Smooth muscle cell (in vitro differentiated cells): Measurements from ENCODE around the gene CATSPERB. TPM values are rescaled to one million over a fixed set of nuclear protein-coding genes. Genes with fewer than 3 reads are reported as not detected.

Experiments used
- DNase-seq: peaks from one replicate; lab custom pipeline; 2025; ENCODE audit not compliant: unreplicated experiment; lab: John Stamatoyannopoulos, UW
- H2AFZ ChIP-seq: fragments of 200-600 bp; sonication (generic); 2 replicates; pipeline ENCODE4 v1.6.0; 2016; ENCODE audit warnings: antibody characterized with exemption, low read depth, mild to moderate bottlenecking
- H3F3A ChIP-seq: fragments of 200-600 bp; sonication (generic); 2 replicates; pipeline ENCODE4 v1.6.0; 2017; ENCODE audit warnings: antibody characterized with exemption, low read depth
- H3K27ac ChIP-seq: fragments of 200-600 bp; sonication (generic); 2 replicates; pipeline ENCODE4 v1.5.1; 2016; ENCODE audit warnings: low read depth, mild to moderate bottlenecking
- H3K27me3 ChIP-seq: fragments of 200-600 bp; sonication (generic); 2 replicates; pipeline ENCODE4 v1.6.1; 2016; ENCODE audit warnings: low read depth, mild to moderate bottlenecking
- H3K36me3 ChIP-seq: fragments of 200-600 bp; sonication (generic); 2 replicates; pipeline ENCODE4 v1.5.1; 2016; ENCODE audit warnings: low read depth
- H3K4me1 ChIP-seq: fragments of 200-600 bp; sonication (generic); 2 replicates; pipeline ENCODE4 v1.5.1; 2016; ENCODE audit warnings: low read depth
- H3K4me2 ChIP-seq: fragments of 200-600 bp; sonication (generic); 2 replicates; pipeline ENCODE4 v1.6.0; 2016; ENCODE audit warnings: mild to moderate bottlenecking
- H3K4me3 ChIP-seq: fragments of 200-600 bp; sonication (generic); 2 replicates; pipeline ENCODE4 v1.5.1; 2016; ENCODE audit warnings: mild to moderate bottlenecking
- H3K79me2 ChIP-seq: fragments of 200-600 bp; sonication (generic); 2 replicates; pipeline ENCODE4 v1.6.0; 2016; ENCODE audit warnings: low read depth, mild to moderate bottlenecking
- H3K9ac ChIP-seq: fragments of 200-600 bp; sonication (generic); 2 replicates; pipeline ENCODE4 v1.6.0; 2016; ENCODE audit warnings: low read depth
- H3K9me3 ChIP-seq: fragments of 200-600 bp; sonication (generic); replicated peaks from 2 replicates; pipeline ENCODE4 v1.5.1; 2016; ENCODE audit warnings: low read depth
- H4K20me1 ChIP-seq: fragments of 200-600 bp; sonication (generic); 2 replicates; pipeline ENCODE4 v1.6.0; 2016; ENCODE audit warnings: low read depth
- WGBS: methylation state at CpG from one replicate; pipeline ENCODE4 v1.1.7; 2016; ENCODE audit warnings: low lambda C conversion rate; 5-methylcytosine and 5-hydroxymethylcytosine counted together
- polyA plus RNA-seq: library from polyadenylated mRNA; unstranded; fragments of >200 nt; fragmentation: Nextera tagmentation; extraction: Ambion mirVana; gene quantifications from 2 replicates; pipeline ENCODE4 v1.2.1, GENCODE V29; 2016
- total RNA-seq: library from RNA; depleted of rRNA; stranded (reverse); fragments of >200 nt; gene quantifications from 2 replicates; pipeline ENCODE4 v1.2.3, GENCODE V29; 2014
- TF ChIP-seq, protein P1 (sequence below): fragments of 200-600 bp; sonication (generic); IDR thresholded peaks from 2 replicates; pipeline ENCODE4 v1.5.1; 2017; ENCODE audit warnings: borderline replicate concordance, mild to moderate bottlenecking, antibody characterized with exemption; ENCODE audit not compliant: insufficient read depth, poor library complexity, severe bottlenecking

Gene CATSPERB
- total and polyA plus RNA-seq, 2 experiments from 2014 or later: 0.18 TPM; not detected in 1

DNA sequence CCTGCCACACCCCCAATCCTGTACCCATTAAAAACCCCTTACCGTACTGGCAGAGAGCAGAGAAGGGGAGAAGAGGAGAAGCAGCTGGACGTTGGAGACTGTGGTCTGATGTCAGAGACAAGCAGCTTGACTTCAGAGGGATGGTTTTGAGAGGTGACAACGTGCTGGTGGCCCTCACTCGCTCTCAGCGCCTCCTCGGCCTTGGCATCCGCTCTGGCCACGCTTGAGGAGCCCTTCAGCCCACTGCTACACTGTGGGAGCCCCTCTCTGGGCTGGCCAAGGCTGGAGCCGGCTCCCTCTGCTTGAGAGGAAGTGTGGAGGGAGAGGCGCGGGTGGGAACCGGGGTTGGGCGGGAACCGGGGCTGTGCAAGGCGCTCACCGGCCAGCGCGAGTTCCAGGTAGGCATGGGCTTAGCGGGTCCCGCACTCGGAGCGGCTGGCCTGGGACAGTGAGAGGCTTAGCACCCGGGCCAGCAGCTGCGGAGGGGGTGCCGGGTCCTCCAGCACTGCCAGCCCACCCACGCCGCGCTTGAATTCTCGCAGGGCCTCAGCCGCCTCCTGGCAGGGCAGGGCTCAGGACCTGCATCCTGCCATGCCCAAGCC is 154.2 kb downstream of the CATSPERB start:
- Histone ChIP-seq H3K36me3 (no peaks in the 10 kb centered on the region), H3F3A (no peaks in the 10 kb centered on the region), H3K9me3 (no peaks in the 10 kb centered on the region), H3K27me3 (peaks cover 11% of the 10 kb centered on the region), H3K4me1 (no peaks in the 10 kb centered on the region), H3K79me2 (no peaks in the 10 kb centered on the region), H4K20me1 (no peaks in the 10 kb centered on the region), H3K9ac (no peak overlapping the region), H3K4me3 (no peak overlapping the region), H3K4me2 (no peak overlapping the region), H3K27ac (no peak overlapping the region), H2AFZ (no peak overlapping the region)
- no peak for DNase-seq
- 92% methylated on average over 11 of the region's 30 CpGs for WGBS
- TF ChIP-seq, protein P1, sequence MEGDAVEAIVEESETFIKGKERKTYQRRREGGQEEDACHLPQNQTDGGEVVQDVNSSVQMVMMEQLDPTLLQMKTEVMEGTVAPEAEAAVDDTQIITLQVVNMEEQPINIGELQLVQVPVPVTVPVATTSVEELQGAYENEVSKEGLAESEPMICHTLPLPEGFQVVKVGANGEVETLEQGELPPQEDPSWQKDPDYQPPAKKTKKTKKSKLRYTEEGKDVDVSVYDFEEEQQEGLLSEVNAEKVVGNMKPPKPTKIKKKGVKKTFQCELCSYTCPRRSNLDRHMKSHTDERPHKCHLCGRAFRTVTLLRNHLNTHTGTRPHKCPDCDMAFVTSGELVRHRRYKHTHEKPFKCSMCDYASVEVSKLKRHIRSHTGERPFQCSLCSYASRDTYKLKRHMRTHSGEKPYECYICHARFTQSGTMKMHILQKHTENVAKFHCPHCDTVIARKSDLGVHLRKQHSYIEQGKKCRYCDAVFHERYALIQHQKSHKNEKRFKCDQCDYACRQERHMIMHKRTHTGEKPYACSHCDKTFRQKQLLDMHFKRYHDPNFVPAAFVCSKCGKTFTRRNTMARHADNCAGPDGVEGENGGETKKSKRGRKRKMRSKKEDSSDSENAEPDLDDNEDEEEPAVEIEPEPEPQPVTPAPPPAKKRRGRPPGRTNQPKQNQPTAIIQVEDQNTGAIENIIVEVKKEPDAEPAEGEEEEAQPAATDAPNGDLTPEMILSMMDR: no peak

DNA sequence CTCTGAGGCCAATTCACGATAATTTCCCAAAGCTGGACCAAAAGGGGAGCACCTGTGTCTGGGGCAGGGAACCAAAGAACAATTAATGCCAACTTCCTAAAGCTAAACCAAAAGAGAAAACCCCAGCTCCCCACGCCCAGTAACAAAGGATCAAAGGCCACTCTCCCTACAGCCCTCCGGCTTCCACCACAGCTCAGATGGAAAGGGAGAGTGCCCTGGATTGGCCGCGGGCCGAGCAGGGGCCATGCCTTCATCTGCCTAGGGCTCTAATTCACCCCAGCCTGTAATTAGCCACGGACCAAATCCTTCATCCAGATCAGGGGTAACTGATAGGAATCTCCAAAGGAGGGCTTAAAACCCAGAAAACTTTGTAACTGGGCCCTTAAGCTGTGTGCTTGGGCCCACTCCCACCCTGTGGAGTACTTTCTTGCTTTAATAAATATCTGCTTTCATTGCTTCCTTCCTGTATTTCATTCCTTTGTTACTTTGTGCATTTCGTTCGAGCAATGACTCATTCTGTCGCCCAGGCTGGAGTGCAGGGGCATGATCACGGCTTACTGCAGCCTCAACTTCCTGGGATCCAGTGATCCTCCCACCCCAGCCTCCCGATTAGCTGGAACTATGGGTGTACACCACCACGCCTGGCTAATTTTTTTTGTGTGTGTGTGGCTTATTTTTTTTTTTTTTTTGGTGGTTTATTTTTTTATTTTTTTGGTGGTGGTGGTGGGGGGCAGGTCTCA is 156.2 kb downstream of the CATSPERB start:
- Histone ChIP-seq H3K79me2 (no peaks in the 10 kb centered on the region), H3K9me3 (no peaks in the 10 kb centered on the region), H3K36me3 (no peaks in the 10 kb centered on the region), H4K20me1 (no peaks in the 10 kb centered on the region), H3K4me2 (no peak overlapping the region), H3K27ac (no peak overlapping the region), H3F3A (no peaks in the 10 kb centered on the region), H3K4me3 (no peak overlapping the region), H2AFZ (no peak overlapping the region), H3K9ac (no peak overlapping the region), H3K27me3 (peaks cover 11% of the 10 kb centered on the region), H3K4me1 (no peaks in the 10 kb centered on the region)
- TF ChIP-seq, protein P1: no peak
- DNase-seq: no peak
- WGBS: 55% methylated on average over 13 of the region's 13 CpGs

DNA sequence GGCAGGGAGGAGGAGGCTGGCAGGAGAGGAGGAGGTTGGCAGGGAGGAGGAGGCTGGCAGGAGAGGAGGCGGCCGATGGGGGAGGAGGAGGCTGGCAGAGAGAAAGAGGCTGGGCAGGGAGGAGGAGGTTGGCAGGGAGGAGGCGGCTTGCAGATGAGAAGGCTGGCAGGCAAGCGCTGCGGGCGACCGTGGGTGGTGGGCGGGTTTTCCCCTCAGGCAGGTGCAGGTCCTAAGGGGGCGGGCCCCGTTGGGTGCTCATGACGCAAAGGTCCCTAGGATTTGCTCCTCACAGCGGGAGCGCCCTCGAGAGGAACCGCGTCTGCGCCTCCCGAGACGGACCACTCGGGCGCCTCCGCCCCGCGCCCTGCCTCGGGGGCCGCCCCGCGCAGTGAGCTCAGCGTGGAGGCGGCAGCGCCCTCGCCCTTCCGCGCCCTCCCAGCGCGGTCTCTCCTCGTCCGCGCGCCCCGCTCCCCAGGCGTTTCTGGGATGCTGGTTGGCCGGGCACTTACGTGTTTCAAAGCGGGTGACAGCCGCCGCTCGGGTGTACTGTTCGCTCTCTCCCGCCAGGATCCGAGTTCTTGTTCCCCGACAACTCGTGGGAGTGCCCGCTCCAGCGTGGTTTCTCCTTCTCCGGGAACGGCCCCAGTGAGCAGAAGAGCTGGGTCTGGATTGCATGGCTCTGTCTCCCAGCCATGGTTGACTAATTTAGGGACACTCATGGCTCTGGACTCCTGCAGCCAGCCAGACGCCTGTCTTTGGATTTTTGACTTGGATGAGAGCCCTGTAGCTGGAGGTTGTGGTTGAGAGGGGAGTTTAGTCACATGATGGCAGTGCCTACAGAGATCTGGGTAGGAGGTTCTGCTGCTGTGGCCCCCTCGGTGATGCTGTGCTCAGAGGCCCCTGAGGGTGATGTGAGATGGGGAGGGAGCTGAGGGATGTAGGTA is 157.7 kb downstream of the CATSPERB start:
- H3K36me3 ChIP-seq: no peaks in the 10 kb centered on the region
- H4K20me1 ChIP-seq: no peaks in the 10 kb centered on the region
- no peak for DNase-seq
- peak overlapping the region; percentile 93 for H3K4me2 ChIP-seq
- 1% methylated on average over 46 of the region's 59 CpGs for WGBS
- TF ChIP-seq, protein P1: no peak
- H3K27me3 ChIP-seq: peaks cover 11% of the 10 kb centered on the region
- peak overlapping the region; percentile 54 for H3K4me3 ChIP-seq
- H3K4me1 ChIP-seq: no peaks in the 10 kb centered on the region
- no peaks in the 10 kb centered on the region for H3F3A ChIP-seq
- peak overlapping the region; percentile 95 for H2AFZ ChIP-seq
- no peaks in the 10 kb centered on the region for H3K79me2 ChIP-seq
- H3K27ac ChIP-seq: peak overlapping the region; percentile 11
- no peaks in the 10 kb centered on the region for H3K9me3 ChIP-seq
- H3K9ac ChIP-seq: peak overlapping the region; percentile 39
